HEK293 (cell line): ENCODE results near the gene SCYL3.

Experiments used
- ATF2 ChIP-seq: fragments of 450-650 bp; formaldehyde crosslinking; IDR thresholded peaks from 2 replicates; pipeline ENCODE4 v1.5.1; 2016; ENCODE audit warnings: missing biosample characterization, missing genetic modification characterization, low read depth
- KLF10 ChIP-seq: fragments of 450-650 bp; IDR thresholded peaks from 2 replicates; pipeline ENCODE4 v1.5.1; 2018; ENCODE audit warnings: missing biosample characterization, mild to moderate bottlenecking, missing genetic modification characterization
- OSR2 ChIP-seq: fragments of 450-650 bp; formaldehyde crosslinking; IDR thresholded peaks from 2 replicates; pipeline ENCODE4 v1.5.1; 2016; ENCODE audit warnings: missing biosample characterization, missing genetic modification characterization
- SP3 ChIP-seq: fragments of 450-650 bp; formaldehyde crosslinking; IDR thresholded peaks from 2 replicates; pipeline ENCODE4 v1.5.1; 2016; ENCODE audit warnings: missing biosample characterization, missing genetic modification characterization
- ZBTB11 ChIP-seq: fragments of 450-650 bp; formaldehyde crosslinking; conservative IDR thresholded peaks from 2 replicates; pipeline ENCODE4 v1.5.1; 2016; ENCODE audit warnings: low read depth, missing biosample characterization, missing genetic modification characterization
- ZBTB17 ChIP-seq: fragments of 450-650 bp; formaldehyde crosslinking; IDR thresholded peaks from 2 replicates; pipeline ENCODE4 v1.5.1; 2016; ENCODE audit warnings: missing biosample characterization, missing genetic modification characterization
- ZBTB7A ChIP-seq: fragments of 450-650 bp; formaldehyde crosslinking; IDR thresholded peaks from 2 replicates; pipeline ENCODE4 v1.5.1; 2016; ENCODE audit warnings: low read depth, missing biosample characterization, missing genetic modification characterization
- ZFHX2 ChIP-seq: fragments of 450-650 bp; formaldehyde crosslinking; conservative IDR thresholded peaks from 2 replicates; pipeline ENCODE4 v1.5.1; 2016; ENCODE audit warnings: missing biosample characterization, missing genetic modification characterization
- ZNF114 ChIP-seq: fragments of 450-650 bp; formaldehyde crosslinking; IDR thresholded peaks from 2 replicates; pipeline ENCODE4 v1.5.0; 2017; ENCODE audit warnings: missing biosample characterization, missing genetic modification characterization
- ZNF133 ChIP-seq: fragments of 450-650 bp; formaldehyde crosslinking; IDR thresholded peaks from 2 replicates; pipeline ENCODE4 v1.5.1; 2016; ENCODE audit warnings: missing biosample characterization, missing genetic modification characterization
- ZNF19 ChIP-seq: fragments of 450-650 bp; formaldehyde crosslinking; IDR thresholded peaks from 2 replicates; pipeline ENCODE4; 2016; ENCODE audit warnings: missing biosample characterization, missing genetic modification characterization, low read depth
- ZNF2 ChIP-seq: fragments of 450-650 bp; formaldehyde crosslinking; IDR thresholded peaks from 2 replicates; pipeline ENCODE4 v1.5.1; 2016; ENCODE audit warnings: missing biosample characterization, missing genetic modification characterization
- ZNF221 ChIP-seq: fragments of 450-650 bp; formaldehyde crosslinking; IDR thresholded peaks from 2 replicates; pipeline ENCODE4 v1.5.1; 2017; ENCODE audit warnings: missing biosample characterization, missing genetic modification characterization, borderline replicate concordance
- ZNF26 ChIP-seq: fragments of 450-650 bp; formaldehyde crosslinking; IDR thresholded peaks from 2 replicates; pipeline ENCODE4 v1.5.1; 2016; ENCODE audit warnings: missing biosample characterization, missing genetic modification characterization
- ZNF266 ChIP-seq: fragments of 450-650 bp; formaldehyde crosslinking; IDR thresholded peaks from 2 replicates; pipeline ENCODE4 v1.5.1; 2016; ENCODE audit warnings: missing biosample characterization, missing genetic modification characterization, low read depth
- ZNF274 ChIP-seq, 2 experiments: fragments of 200-500 bp in 1 of 2; fragments of 450-650 bp in 1 of 2; sonication (Bioruptor generic) in 1 of 2; formaldehyde crosslinking in 1 of 2; IDR thresholded peaks; 2 replicates each; pipeline versions ENCODE4 v1.5.1 to v1.6.1; 2014 to 2016; ENCODE audit warnings: borderline replicate concordance in 1 of 2, inconsistent platforms in 1 of 2, low read length in 1 of 2, missing biosample characterization in 1 of 2, missing genetic modification characterization in 1 of 2
- ZNF280C ChIP-seq: fragments of 450-650 bp; formaldehyde crosslinking; IDR thresholded peaks from 2 replicates; pipeline ENCODE4 v1.5.1; 2016; ENCODE audit warnings: missing biosample characterization, missing genetic modification characterization
- ZNF350 ChIP-seq: fragments of 450-650 bp; formaldehyde crosslinking; IDR thresholded peaks from 2 replicates; pipeline ENCODE4 v1.5.0; 2017; ENCODE audit warnings: missing biosample characterization, mild to moderate bottlenecking, missing genetic modification characterization
- ZNF404 ChIP-seq: fragments of 450-650 bp; formaldehyde crosslinking; IDR thresholded peaks from 2 replicates; pipeline ENCODE4 v1.5.1; 2017; ENCODE audit warnings: missing biosample characterization, missing genetic modification characterization
- ZNF510 ChIP-seq: fragments of 450-650 bp; formaldehyde crosslinking; IDR thresholded peaks from 2 replicates; pipeline ENCODE4 v1.5.1; 2018; ENCODE audit warnings: mild to moderate bottlenecking, missing genetic modification characterization, missing biosample characterization; ENCODE audit not compliant: insufficient replicate concordance
- ZNF529 ChIP-seq: fragments of 450-650 bp; formaldehyde crosslinking; IDR thresholded peaks from 2 replicates; pipeline ENCODE4 v1.5.1; 2017; ENCODE audit warnings: missing genetic modification characterization, missing biosample characterization; ENCODE audit not compliant: insufficient replicate concordance
- ZNF585B ChIP-seq: fragments of 450-650 bp; formaldehyde crosslinking; IDR thresholded peaks from 2 replicates; pipeline ENCODE4 v1.5.1; 2016; ENCODE audit warnings: missing biosample characterization, missing genetic modification characterization
- ZNF624 ChIP-seq: fragments of 450-650 bp; formaldehyde crosslinking; IDR thresholded peaks from 2 replicates; pipeline ENCODE4 v1.5.1; 2017; ENCODE audit warnings: missing biosample characterization, missing genetic modification characterization
- ZNF677 ChIP-seq: fragments of 450-650 bp; IDR thresholded peaks from 2 replicates; pipeline ENCODE4 v1.5.0; 2018; ENCODE audit warnings: missing biosample characterization, mild to moderate bottlenecking, missing genetic modification characterization, moderate library complexity
- ZNF692 ChIP-seq: fragments of 450-650 bp; formaldehyde crosslinking; IDR thresholded peaks from 2 replicates; pipeline ENCODE4 v1.5.1; 2016; ENCODE audit warnings: missing biosample characterization, missing genetic modification characterization
- ZNF76 ChIP-seq: fragments of 450-650 bp; formaldehyde crosslinking; IDR thresholded peaks from 2 replicates; pipeline ENCODE4; 2016; ENCODE audit warnings: low read depth, missing biosample characterization, missing genetic modification characterization, borderline replicate concordance
- ZSCAN4 ChIP-seq: fragments of 450-650 bp; formaldehyde crosslinking; IDR thresholded peaks from 2 replicates; pipeline ENCODE4 v1.5.1; 2017; ENCODE audit warnings: missing biosample characterization, missing genetic modification characterization
- ZXDB ChIP-seq: fragments of 450-650 bp; formaldehyde crosslinking; IDR thresholded peaks from 2 replicates; pipeline ENCODE4 v1.5.1; 2016; ENCODE audit warnings: missing biosample characterization, missing genetic modification characterization

Gene SCYL3

GRCh38 chr1:169933984-169934725 lies 40.5 kb upstream of the SCYL3 start (continued):
- TF ChIP-seq ZNF274 (IDR thresholded peaks at IDR 0.05; ENCODE audit: low read length) = no peak
- TF ChIP-seq ZNF274 (tag by site-specific recombination; IDR thresholded peaks at IDR 0.05; ENCODE audit: borderline replicate concordance) = no peak
- TF ChIP-seq ZNF266 (tag by site-specific recombination) = no peak
- TF ChIP-seq ZBTB11 (tag by site-specific recombination) = no peak
- TF ChIP-seq ZNF133 (tag by site-specific recombination) = no peak
- TF ChIP-seq ZXDB (tag by site-specific recombination) = peak; percentile 91
- TF ChIP-seq ZNF529 (tag by site-specific recombination) = no peak
- peak; percentile 38; the same call in 1 of the 2 replicates for TF ChIP-seq ZNF2 (tag by site-specific recombination)
- TF ChIP-seq ATF2 = no peak
- TF ChIP-seq ZNF677 (tag by site-specific recombination) = no peak
- no peak for TF ChIP-seq ZNF510
- TF ChIP-seq ZNF624 (tag by site-specific recombination) = no peak
- TF ChIP-seq ZBTB7A (tag by site-specific recombination) = no peak
- TF ChIP-seq ZNF221 (tag by site-specific recombination) = no peak
- no peak for TF ChIP-seq ZNF585B (tag by site-specific recombination)
- TF ChIP-seq ZNF692 (tag by site-specific recombination) = no peak
- TF ChIP-seq SP3 (tag by site-specific recombination) = no peak
- TF ChIP-seq ZNF76 (tag by site-specific recombination) = no peak
- TF ChIP-seq ZNF26 (tag by site-specific recombination) = no peak
- TF ChIP-seq OSR2 (tag by site-specific recombination) = peak; percentile 87
- TF ChIP-seq KLF10 (tag by site-specific recombination) = peak; percentile 72
- TF ChIP-seq ZNF350 (tag by site-specific recombination) = peak; percentile 33; the same call in 1 of the 2 replicates
- TF ChIP-seq ZNF114 (tag by site-specific recombination) = no peak
- no peak for TF ChIP-seq ZNF19
- no peak; the same call in 1 of the 2 replicates for TF ChIP-seq ZFHX2 (tag by site-specific recombination)
- TF ChIP-seq ZSCAN4 (tag by site-specific recombination) = no peak
- peak; percentile 66 for TF ChIP-seq ZBTB17 (tag by site-specific recombination)
- no peak for TF ChIP-seq ZNF280C (tag by site-specific recombination)
- TF ChIP-seq ZNF404 (tag by site-specific recombination) = no peak
